ENCODE data around the gene GCK. TPM values are rescaled to one million over a fixed set of nuclear protein-coding genes. Genes with fewer than 3 reads are reported as not detected.

GCK gene
- total RNA-seq, 1 experiment from 2014 or later: not detected

GRCh38 chr7:44222776-44223261 lies 33.6 kb upstream of the GCK start:
- no peaks in the 10 kb centered on the region for H3K36me3 ChIP-seq (ENCODE audit: insufficient read depth, low read length, poor library complexity, severe bottlenecking)
- CTCF ChIA-PET: no interaction called here
- H3K4me1 ChIP-seq (ENCODE audit: insufficient read depth, low read length, poor library complexity, severe bottlenecking): peaks cover 5% of the 10 kb centered on the region
- TF ChIP-seq CTCF (conservative IDR thresholded peaks at IDR 0.05; ENCODE audit: low read depth, low read length) (no peak), EZH2 (IDR thresholded peaks at IDR 0.05; ENCODE audit: borderline replicate concordance, low read depth, low read length, poor library complexity, severe bottlenecking) (no peak)
- H3K27me3 ChIP-seq (replicated peaks; ENCODE audit: insufficient read depth, low read depth, low read length, poor library complexity): no peaks in the 10 kb centered on the region
- POLR2A ChIA-PET (ENCODE audit: low non-redundant PET): no interaction called here
- DNase-seq (ENCODE audit: low spot score): no peak
- no peak overlapping the region for H3K4me3 ChIP-seq (ENCODE audit: low read depth, low read length, poor library complexity, severe bottlenecking)
- BruUV-seq (replicated peaks): no TSS peak
- no peaks in the 10 kb centered on the region for H3K9me3 ChIP-seq (ENCODE audit: low read depth, low read length, poor library complexity, severe bottlenecking)
- H3K27ac ChIP-seq (ENCODE audit: low read depth, low read length, poor library complexity, severe bottlenecking): no peak overlapping the region
- intact Hi-C loops (cut with micrococcal nuclease; ENCODE audit: unreplicated experiment): no loop called here

GRCh38 chr7:44222074-44222473 lies 32.8 kb upstream of the GCK start:
- no peaks in the 10 kb centered on the region for H3K9me3 ChIP-seq (ENCODE audit: low read depth, low read length, poor library complexity, severe bottlenecking)
- BruUV-seq (replicated peaks): no TSS peak
- H3K4me1 ChIP-seq (ENCODE audit: insufficient read depth, low read length, poor library complexity, severe bottlenecking): peaks cover 5% of the 10 kb centered on the region
- H3K4me3 ChIP-seq (ENCODE audit: low read depth, low read length, poor library complexity, severe bottlenecking): no peak overlapping the region
- H3K36me3 ChIP-seq (ENCODE audit: insufficient read depth, low read length, poor library complexity, severe bottlenecking): no peaks in the 10 kb centered on the region
- TF ChIP-seq EZH2 (IDR thresholded peaks at IDR 0.05; ENCODE audit: borderline replicate concordance, low read depth, low read length, poor library complexity, severe bottlenecking): no peak
- no peak for TF ChIP-seq CTCF (conservative IDR thresholded peaks at IDR 0.05; ENCODE audit: low read depth, low read length)
- H3K27ac ChIP-seq (ENCODE audit: low read depth, low read length, poor library complexity, severe bottlenecking): no peak overlapping the region
- CTCF ChIA-PET: no interaction called here
- intact Hi-C loops (cut with micrococcal nuclease; ENCODE audit: unreplicated experiment): no loop called here
- no peaks in the 10 kb centered on the region for H3K27me3 ChIP-seq (replicated peaks; ENCODE audit: insufficient read depth, low read depth, low read length, poor library complexity)
- no peak for DNase-seq (ENCODE audit: low spot score)
- POLR2A ChIA-PET (ENCODE audit: low non-redundant PET): no interaction called here

GRCh38 chr7:44221231-44221791 lies 32.1 kb upstream of the GCK start:
- Histone ChIP-seq H3K9me3 (ENCODE audit: low read depth, low read length, poor library complexity, severe bottlenecking) (no peaks in the 10 kb centered on the region), H3K36me3 (ENCODE audit: insufficient read depth, low read length, poor library complexity, severe bottlenecking) (no peaks in the 10 kb centered on the region), H3K27ac (ENCODE audit: low read depth, low read length, poor library complexity, severe bottlenecking) (no peak overlapping the region), H3K27me3 (replicated peaks; ENCODE audit: insufficient read depth, low read depth, low read length, poor library complexity) (no peaks in the 10 kb centered on the region), H3K4me3 (ENCODE audit: low read depth, low read length, poor library complexity, severe bottlenecking) (no peak overlapping the region), H3K4me1 (ENCODE audit: insufficient read depth, low read length, poor library complexity, severe bottlenecking) (peaks cover 5% of the 10 kb centered on the region)
- intact Hi-C loops (cut with micrococcal nuclease; ENCODE audit: unreplicated experiment): no loop called here
- no TSS peak for BruUV-seq (replicated peaks)
- DNase-seq (ENCODE audit: low spot score): no peak
- ChIA-PET POLR2A (ENCODE audit: low non-redundant PET) (interaction anchor here (0.7 kb wide), 1 partner anchor 157 kb away, joined by 9 read pairs; no protein-coding TSS in a partner anchor), CTCF (interaction anchor here (1.1 kb wide), 1 partner anchor 313 kb away, joined by 4 read pairs; no protein-coding TSS in a partner anchor)
- TF ChIP-seq CTCF (conservative IDR thresholded peaks at IDR 0.05; ENCODE audit: low read depth, low read length) (no peak), EZH2 (IDR thresholded peaks at IDR 0.05; ENCODE audit: borderline replicate concordance, low read depth, low read length, poor library complexity, severe bottlenecking) (no peak)
